Psoas muscle (tissue), 8 donors: Measurements from ENCODE around the gene ZFAND6. TPM values are rescaled to one million over a fixed set of nuclear protein-coding genes. Genes with fewer than 3 reads are reported as not detected.
A peak's percentile ranks its signal among the peaks of the same experiment; 100 is the strongest.

Experiments used
- ATAC-seq, 4 donors: fragments of 200-7000 bp; cut with Tn5 transposase; one replicate each; pipeline ENCODE4 v1.9.1; 2020; ENCODE audit warnings: moderate library complexity in 3 of 4, mild to moderate bottlenecking in 2 of 4
- DNase-seq, 2 donors: peaks; one replicate each; pipeline ENCODE4 v3.0.0-alpha.2; 2020
- H3K27ac ChIP-seq: fragments of 200-600 bp; one replicate; pipeline ENCODE4 v1.8.0; 2022
- H3K27me3 ChIP-seq, 3 donors: fragments of 200-600 bp in 1 of 3; one replicate each; pipeline versions ENCODE4 v1.6.1 to v1.8.0; 2013 to 2022; ENCODE audit warnings: low read length in 2 of 3, mild to moderate bottlenecking in 2 of 3, moderate library complexity in 1 of 3; ENCODE audit not compliant: insufficient read depth in 3 of 3
- H3K36me3 ChIP-seq, 2 donors: fragments of 200-600 bp in 1 of 2; one replicate each; pipeline versions ENCODE4 v1.6.1 to v1.8.0; 2013 to 2022; ENCODE audit warnings: low read depth in 1 of 2, mild to moderate bottlenecking in 1 of 2, moderate library complexity in 1 of 2; ENCODE audit not compliant: insufficient read depth in 1 of 2
- H3K4me1 ChIP-seq: fragments of 200-600 bp; one replicate; pipeline ENCODE4 v1.8.0; 2022
- H3K4me3 ChIP-seq: fragments of 200-600 bp; one replicate; pipeline ENCODE4 v1.8.0; 2022; ENCODE audit warnings: mild to moderate bottlenecking
- H3K9me3 ChIP-seq: fragments of 200-600 bp; one replicate; pipeline ENCODE4 v1.8.0; 2022
- CTCF ChIP-seq: fragments of 200-600 bp; IDR thresholded peaks from one replicate; pipeline ENCODE4 v1.8.0; 2022; ENCODE audit warnings: antibody characterized with exemption
- WGBS, 3 donors: extraction: QIAGEN DNeasy Blood & Tissue Kit; methylation state at CpG; one replicate each; pipeline versions ENCODE4 v1.1.6 to v1.1.7; 2013; 5-methylcytosine and 5-hydroxymethylcytosine counted together
- intact Hi-C, 2 donors: fragments of 100-400 bp; cut with DNase I; formaldehyde crosslinking; loops; one replicate each; pipeline versions ENCODE4 v1.11.0 to v1.14.2; 2022
- polyA plus RNA-seq, 3 donors: library from polyadenylated mRNA; stranded (reverse); fragments of 200-250 nt; gene quantifications; one replicate each; pipeline ENCODE4 v1.2.3, GENCODE V29; 2013
- total RNA-seq, 4 donors: library from RNA; stranded (reverse); fragmentation: NEBNext Ultra II Directional in 2 of 4; extraction: Animal tissue kit (Norgen Biotek cat#: 25700) in 2 of 4; gene quantifications; one replicate each; pipeline versions ENCODE4 v1.2.1 to v1.2.4, GENCODE V29; 2021 to 2023
- donor health status: healthy with polysubstance abuse.
- donor health status: DM: no; HTN: no; CAD: no; lungs with moderate emphysema.
- donor health status: Bipolar disorder and iron deficiency.
- donor health status: healthy.
- donor health status: DM: yes; HTN: yes; CAD: no.
- donor health status: DM: no; HTN: no; CAD: no.
- donor health status: DM: no; HTN: no; CAD: no.
- donor health status: DM: yes; HTN: yes; CAD: no.

The ZFAND6 gene
- total and polyA plus RNA-seq, 7 donors: 66.3 to 125 (median 78.8) TPM

GRCh38 chr15:80151576-80151975, 92.1 kb downstream of the ZFAND6 start:
- WGBS, 3 donors: 28 to 42% (median 34%) methylated on average over 3 of the region's 3 CpGs
- Histone ChIP-seq H3K36me3 (no peaks in the 10 kb centered on the region), H3K9me3 (no peaks in the 10 kb centered on the region), H3K27me3 (no peaks in the 10 kb centered on the region), H3K4me1 (peaks cover 35% of the 10 kb centered on the region), H3K4me3 (peak overlapping the region; percentile 64), H3K27ac (peak overlapping the region; percentile 86)
- TF ChIP-seq CTCF: no peak
- intact Hi-C loops: loop anchor here (2.0 to 10.0 kb wide), 4 partner anchors 69 to 254 kb away; partner anchors contain the start of genes ZFAND6 (in 2 of the 2) and MTHFS (in 1 of the 2)
- no peak for DNase-seq
- no peak for ATAC-seq

GRCh38 chr15:80152180-80152895, 92.9 kb downstream of the ZFAND6 start:
- Histone ChIP-seq H3K27ac (peak overlapping the region; percentile 88), H3K36me3 (no peaks in the 10 kb centered on the region), H3K9me3 (no peaks in the 10 kb centered on the region), H3K27me3 (no peaks in the 10 kb centered on the region), H3K4me1 (peaks cover 35% of the 10 kb centered on the region), H3K4me3 (peak overlapping the region; percentile 75)
- no peak for TF ChIP-seq CTCF
- peak; percentile 86 to 92 (median 88) for ATAC-seq
- intact Hi-C loops: loop anchor here (5.0 to 10.0 kb wide), 3 partner anchors 70 to 255 kb away; partner anchors contain the start of genes MTHFS (in 1 of the 2) and ZFAND6 (in 1 of the 2)
- DNase-seq: peak; percentile 98 to 99
- WGBS, 3 donors: 0 to 6% (median 3%) methylated on average over 20 to 36 of the region's 41 CpGs

- Histone ChIP-seq H3K4me3 (peak within 1 kb of the TSS; percentile 75), H3K9me3 (no peaks in the 10 kb centered on the region), H3K4me1 (peaks cover 35% of the 10 kb centered on the region), H3K27me3 (no peaks in the 10 kb centered on the region), H3K27ac (peak within 1 kb of the TSS; percentile 88), H3K36me3 (peaks cover 0 to 7% of the 10 kb centered on the region in 2 donors)
- 4 to 10% (median 6%) methylated on average over 39 to 45 of the region's 45 CpGs for WGBS, 3 donors
- TF ChIP-seq CTCF: no peak
- DNase-seq (peak in 1 of 2 donors; percentile 51), ATAC-seq (peak; percentile 73 to 80 (median 75))
- intact Hi-C loops: loop anchor here (5.0 to 10.0 kb wide), 3 partner anchors 71 to 256 kb away; partner anchors contain the start of genes MTHFS (in 1 of the 2) and ZFAND6 (in 1 of the 2)
Measured at GRCh38 chr15:80152896-80153876, 93.7 kb downstream of the ZFAND6 start, which contains the start of gene FAH. TSS of gene FAH (plus strand) at chr15:80152999. CDS start at chr15:80153055, 56 bp downstream.

- Histone ChIP-seq H3K27me3 (no peaks in the 10 kb centered on the region), H3K36me3 (peaks cover 0 to 14% of the 10 kb centered on the region in 2 donors), H3K4me1 (peaks cover 35% of the 10 kb centered on the region), H3K27ac (peak overlapping the region; percentile 88), H3K4me3 (peak overlapping the region; percentile 75), H3K9me3 (no peaks in the 10 kb centered on the region)
- WGBS, 3 donors: 71 to 79% (median 73%) methylated on average over 4 of the region's 4 CpGs
- DNase-seq (peak in 1 of 2 donors; percentile 69), ATAC-seq (no peak)
- intact Hi-C loops: loop anchor here (5.0 to 10.0 kb wide), 3 partner anchors 72 to 257 kb away; partner anchors contain the start of genes MTHFS (in 1 of the 2) and ZFAND6 (in 1 of the 2)
- TF ChIP-seq CTCF: no peak
Measured at GRCh38 chr15:80153900-80154299, 94.4 kb downstream of the ZFAND6 start.
